Heart left ventricle (tissue), 16 donors: ENCODE results near the gene WDR41. TPM values are rescaled to one million over a fixed set of nuclear protein-coding genes. Genes with fewer than 3 reads are reported as not detected.

Experiments used
- ATAC-seq, 4 donors: fragments of 200-7000 bp; cut with Tn5 transposase; one replicate each; pipeline ENCODE4 v1.9.1; 2020 to 2022; ENCODE audit warnings: moderate library complexity in 4 of 4, mild to moderate bottlenecking in 3 of 4, moderate number of reproducible peaks in 1 of 4
- DNase-seq, 5 donors: peaks; one replicate each; pipeline ENCODE4 v3.0.0-alpha.2; 2020
- H3K27ac ChIP-seq, 12 donors: fragments of 200-600 bp; sonication (generic) in 4 of 12; one replicate each; pipeline versions ENCODE4 v1.5.0 to v1.8.0; 2016 to 2022; ENCODE audit warnings: mild to moderate bottlenecking in 2 of 12
- H3K27me3 ChIP-seq, 9 donors: fragments of 200-600 bp; sonication (generic) in 2 of 9; one replicate each; pipeline versions ENCODE4 v1.5.1 to v1.8.0; 2016 to 2022; ENCODE audit warnings: mild to moderate bottlenecking in 3 of 9
- H3K36me3 ChIP-seq, 9 donors: fragments of 200-600 bp; sonication (generic) in 2 of 9; one replicate each; pipeline versions ENCODE4 v1.5.0 to v1.8.0; 2018 to 2022; ENCODE audit warnings: mild to moderate bottlenecking in 2 of 9
- H3K4me1 ChIP-seq, 12 donors: fragments of 200-600 bp; sonication (generic) in 4 of 12; one replicate each; pipeline versions ENCODE4 v1.5.0 to v1.8.0; 2016 to 2022; ENCODE audit warnings: mild to moderate bottlenecking in 3 of 12
- H3K4me3 ChIP-seq, 12 donors: fragments of 200-600 bp; sonication (generic) in 4 of 12; one replicate each; pipeline versions ENCODE4 v1.5.0 to v1.8.0; 2017 to 2022; ENCODE audit warnings: mild to moderate bottlenecking in 9 of 12, moderate library complexity in 4 of 12
- H3K9me3 ChIP-seq, 12 donors: fragments of 200-600 bp; sonication (generic) in 4 of 12; one replicate each; pipeline versions ENCODE4 v1.5.0 to v1.8.0; 2016 to 2022; ENCODE audit warnings: mild to moderate bottlenecking in 1 of 12
- CTCF ChIP-seq, 12 donors: fragments of 200-600 bp; sonication (generic) in 4 of 12; IDR thresholded peaks; one replicate each; pipeline versions ENCODE4 v1.5.0 to v1.8.0; 2018 to 2022; ENCODE audit warnings: antibody characterized with exemption in 12 of 12, mild to moderate bottlenecking in 5 of 12
- POLR2A ChIP-seq, 2 donors: fragments of 450-650 bp; IDR thresholded peaks; one replicate each; pipeline ENCODE4 v1.6.1; 2017; ENCODE audit warnings: antibody characterized with exemption in 2 of 2, mild to moderate bottlenecking in 2 of 2, moderate library complexity in 2 of 2
- WGBS, 4 donors: extraction: QIAGEN DNeasy Blood & Tissue Kit in 2 of 4; methylation state at CpG; one replicate each; pipeline versions ENCODE4 v1.1.5 to v1.1.7; 2013 to 2018; 5-methylcytosine and 5-hydroxymethylcytosine counted together
- intact Hi-C, 10 donors: fragments of 100-400 bp; cut with DNase I; formaldehyde crosslinking; loops; one replicate each; pipeline versions ENCODE4 v1.11.1 to v1.14.2; 2022
- polyA plus RNA-seq, 2 donors: library from polyadenylated mRNA; stranded (reverse); fragments of 200-250 nt; gene quantifications; one replicate each; pipeline ENCODE4 v1.2.3, GENCODE V29; 2013
- total RNA-seq, 9 donors: library from RNA; depleted of rRNA in 2 of 9; stranded (reverse); fragments of >200 nt in 2 of 9; fragmentation: NEBNext Ultra II Directional in 3 of 9; extraction: Animal tissue kit (Norgen Biotek cat#: 25700) in 3 of 9; gene quantifications; one replicate each; pipeline versions ENCODE4 v1.1.0 to v1.2.4, GENCODE V29; 2016 to 2023
- donor health status: ischemic (EF 13 %, LVEDD 7.1; RV severe dilation, severe dysfunction).
- donor health status: healthy with polysubstance abuse.
- donor health status: DM: no; HTN: yes; CAD: no.
- donor health status: DM: no; HTN: no; CAD: no.
- donor health status: ischemic (EF 25% LVEDD 6.9; RV normal size, moderate dysfunction).
- donor health status: ischemic (EF 25% LVEDD 5.7; RV mildly dilated, moderate dysfunction).
- donor health status: healthy.
- donor health status: DM: yes; HTN: yes; CAD: no.
- donor health status: ischemic (EF 35%, LVEDD 5.7; RV mildly dilated, moderate dysfunction).
- donor health status: nonischemic (EF 11% LVEDD 7.7; RV severe dilation, severe dysfunction).
- donor health status: DM: yes; HTN: yes; CAD: no.
- donor health status: PGD.
- donor health status: ischemic (EF 29% LVEDD 5.4; RV normal size, mild dysfunction).
- donor health status: nonischemic (EF 23%, LVEDD 6.1; RV moderate dilation, normal function).

WDR41 gene
- total and polyA plus RNA-seq, 11 donors: 7.9 to 50.9 (median 35.0) TPM

- Histone ChIP-seq H3K27me3 (peaks cover 0 to 5% (median 0%) of the 10 kb centered on the region in 9 donors), H3K9me3 (no peaks in the 10 kb centered on the region), H3K27ac (no peak overlapping the region), H3K4me1 (peaks cover 0 to 4% (median 0%) of the 10 kb centered on the region in 12 donors), H3K4me3 (no peak overlapping the region), H3K36me3 (no peaks in the 10 kb centered on the region)
- ATAC-seq (no peak), DNase-seq (no peak)
- 91 to 95% (median 94%) methylated on average over 7 of the region's 7 CpGs for WGBS, 4 donors
- intact Hi-C loops: no loop called here
- no peak for TF ChIP-seq POLR2A (IDR thresholded peaks at IDR 0.05)
- no peak for TF ChIP-seq CTCF (IDR thresholded peaks at IDR 0.05)
Measured at GRCh38 chr5:77413049-77413448, 79.1 kb downstream of the WDR41 start.

DNA sequence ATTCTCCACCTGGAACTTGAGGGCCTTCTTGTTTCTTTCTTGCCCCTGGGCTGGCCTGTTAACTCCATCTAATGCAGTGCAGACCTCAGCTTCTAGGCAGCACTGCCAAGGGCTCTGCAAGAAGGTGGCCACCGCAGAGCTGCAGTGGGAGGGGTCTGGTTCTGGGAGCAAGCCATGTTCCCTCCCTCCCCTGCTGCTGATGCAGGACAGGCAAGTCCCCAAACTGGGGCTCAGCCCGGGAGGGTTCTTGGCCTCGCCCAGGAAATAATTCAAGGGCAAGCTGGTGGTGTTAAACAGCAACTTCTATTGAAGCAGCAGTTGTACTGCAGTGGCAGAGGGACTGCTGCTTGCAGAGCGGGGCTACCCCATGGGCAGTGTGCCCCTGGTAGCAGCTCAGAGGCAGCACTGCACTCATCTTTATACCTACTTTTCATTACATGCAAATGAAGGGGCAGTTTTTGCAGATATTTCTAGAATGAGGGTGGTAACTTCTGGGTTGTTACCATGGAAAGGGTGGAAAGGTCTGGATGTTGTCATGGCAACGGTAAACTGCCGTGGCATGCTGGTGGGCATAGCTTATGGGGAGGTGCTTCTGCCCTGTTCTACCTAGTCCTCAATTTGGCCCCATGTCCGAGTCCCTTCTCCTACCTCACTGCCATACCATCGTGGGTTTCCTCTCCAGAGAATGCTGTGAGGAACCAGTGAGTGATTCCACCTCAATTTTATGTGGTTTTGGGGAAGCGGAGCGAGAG lies 82.1 kb downstream of the WDR41 start:
- Histone ChIP-seq H3K36me3 (no peaks in the 10 kb centered on the region), H3K4me1 (no peaks in the 10 kb centered on the region), H3K27me3 (no peaks in the 10 kb centered on the region), H3K4me3 (no peak overlapping the region), H3K27ac (no peak overlapping the region), H3K9me3 (no peaks in the 10 kb centered on the region)
- 83 to 92% (median 88%) methylated on average over 8 to 10 of the region's 10 CpGs for WGBS, 4 donors
- intact Hi-C loops: no loop called here
- ATAC-seq: no peak
- no peak for DNase-seq
- TF ChIP-seq CTCF (IDR thresholded peaks at IDR 0.05): no peak
- no peak for TF ChIP-seq POLR2A (IDR thresholded peaks at IDR 0.05)

DNA sequence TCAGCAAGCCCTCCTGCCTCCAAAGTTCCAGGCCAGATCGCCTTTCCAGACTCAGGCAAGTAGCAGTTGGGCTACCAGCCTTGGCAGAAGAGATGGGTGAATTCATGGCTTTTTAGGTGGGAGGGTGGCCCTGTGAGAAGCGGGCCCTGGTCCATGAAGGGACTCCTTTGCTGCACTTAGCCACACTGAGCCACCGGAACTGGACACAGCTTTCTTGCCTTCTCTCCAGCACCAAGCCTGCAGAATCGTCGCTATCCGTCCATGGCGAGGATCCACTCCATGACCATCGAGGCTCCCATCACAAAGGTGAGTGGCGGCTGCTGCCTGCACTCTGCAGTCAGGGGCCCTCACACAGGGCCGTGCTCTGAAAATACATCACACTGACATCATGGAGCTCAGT lies 85.0 kb downstream of the WDR41 start:
- Histone ChIP-seq H3K36me3 (no peaks in the 10 kb centered on the region), H3K27me3 (no peaks in the 10 kb centered on the region), H3K4me1 (no peaks in the 10 kb centered on the region), H3K27ac (no peak overlapping the region), H3K9me3 (no peaks in the 10 kb centered on the region), H3K4me3 (no peak overlapping the region)
- ATAC-seq: no peak
- intact Hi-C loops: no loop called here
- no peak for TF ChIP-seq POLR2A (IDR thresholded peaks at IDR 0.05)
- TF ChIP-seq CTCF (IDR thresholded peaks at IDR 0.05): no peak
- 88 to 97% (median 95%) methylated on average over 10 of the region's 10 CpGs for WGBS, 4 donors
- DNase-seq: no peak

DNA sequence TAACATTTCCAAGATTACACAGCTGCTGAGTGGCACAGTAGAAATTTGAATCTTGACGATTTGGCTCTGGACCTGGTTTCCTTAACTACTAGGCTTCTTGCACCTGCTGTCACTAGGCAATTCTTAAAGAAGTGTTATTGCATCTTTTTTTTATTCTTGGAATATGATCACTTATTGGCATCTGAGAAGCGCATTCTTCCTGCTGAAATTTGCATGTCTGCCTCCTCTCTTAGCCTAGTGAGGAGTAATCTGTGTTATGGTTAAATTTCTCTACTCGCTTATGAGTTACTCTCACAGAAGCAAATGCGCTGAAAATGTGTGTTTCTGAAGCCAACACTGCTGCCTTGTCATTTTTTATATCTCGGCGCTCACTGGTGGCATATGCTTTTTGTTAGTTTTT lies 89.3 kb downstream of the WDR41 start:
- Histone ChIP-seq H3K4me1 (no peaks in the 10 kb centered on the region), H3K27ac (no peak overlapping the region), H3K9me3 (no peaks in the 10 kb centered on the region), H3K27me3 (no peaks in the 10 kb centered on the region), H3K36me3 (no peaks in the 10 kb centered on the region), H3K4me3 (no peak overlapping the region)
- DNase-seq (no peak), ATAC-seq (no peak)
- intact Hi-C loops: no loop called here
- TF ChIP-seq CTCF (IDR thresholded peaks at IDR 0.05) (no peak), POLR2A (IDR thresholded peaks at IDR 0.05) (no peak)
- 90 to 94% (median 92%) methylated on average over 6 of the region's 6 CpGs for WGBS, 4 donors
